T-helper 2 cell treated with Interferon-gamma antibody and Interleukin-4, amounts not matched to agents 5 μg/mL and 100 μg/mL, for 36 hours (primary cell): ENCODE measurements around the gene LSM14B.
A peak's percentile ranks its signal among the peaks of the same experiment; 100 is the strongest.

ENCODE experiments used
- DNase-seq: peaks from one replicate; pipeline ENCODE4 v3.0.0; 2021; ENCODE audit warnings: low spot score
- H3K27ac Mint-ChIP-seq: one replicate; pipeline ENCODE4 v1.8.0; 2021; ENCODE audit warnings: mild to moderate bottlenecking, mixed read lengths
- H3K27me3 Mint-ChIP-seq: one replicate; pipeline ENCODE4 v1.8.0; 2021; ENCODE audit warnings: low read depth, mixed read lengths
- H3K36me3 Mint-ChIP-seq: one replicate; pipeline ENCODE4 v1.8.0; 2021; ENCODE audit warnings: low read depth, mixed read lengths
- H3K4me1 Mint-ChIP-seq: one replicate; pipeline ENCODE4 v1.8.0; 2021; ENCODE audit warnings: low read depth, mixed read lengths
- H3K4me3 Mint-ChIP-seq: one replicate; pipeline ENCODE4 v1.8.0; 2022; ENCODE audit warnings: mild to moderate bottlenecking, moderate library complexity, mixed read lengths
- H3K9me3 Mint-ChIP-seq: one replicate; pipeline ENCODE4 v1.8.0; 2021; ENCODE audit warnings: mixed read lengths

The LSM14B gene

DNA sequence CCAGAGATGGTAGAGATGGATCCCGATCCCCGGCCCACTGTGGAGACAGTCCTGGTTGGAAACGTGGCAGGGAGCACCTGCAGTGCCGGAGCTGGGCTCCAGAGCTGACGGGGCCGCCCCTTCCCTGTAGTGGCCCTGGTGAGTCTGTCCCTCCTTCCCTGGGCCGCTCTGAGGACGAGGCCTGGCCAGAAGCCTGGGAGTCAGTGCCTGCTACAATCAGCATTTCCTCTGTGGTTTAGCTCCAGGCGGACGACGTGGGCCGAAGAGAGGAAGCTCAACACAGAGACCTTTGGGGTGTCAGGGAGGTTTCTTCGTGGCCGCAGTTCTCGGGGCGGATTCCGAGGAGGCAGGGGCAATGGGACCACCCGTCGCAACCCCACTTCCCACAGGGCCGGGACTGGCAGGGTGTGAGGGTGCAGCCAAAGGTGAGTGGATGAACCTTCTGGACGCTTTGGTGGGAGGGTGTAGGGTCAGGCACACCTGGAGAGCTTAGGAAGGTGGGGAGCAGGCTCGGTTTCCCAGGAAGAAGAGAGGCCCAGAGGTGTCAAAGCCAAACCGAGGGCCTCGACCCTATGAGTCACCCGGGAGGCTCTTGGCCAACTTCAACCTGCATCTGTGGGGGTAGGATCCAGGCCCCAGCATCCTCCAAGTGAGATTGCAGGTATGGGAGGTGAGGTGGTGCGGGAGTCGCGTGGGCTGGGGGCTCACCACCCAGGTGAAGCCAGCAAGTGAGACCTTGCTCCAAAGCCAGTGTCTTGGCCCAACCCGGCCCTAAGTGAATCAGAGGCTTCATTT lies 11.0 kb downstream of the LSM14B start:
- no peaks in the 10 kb centered on the region for H3K9me3 Mint-ChIP-seq
- no peaks in the 10 kb centered on the region for H3K27me3 Mint-ChIP-seq
- H3K4me3 Mint-ChIP-seq: no peak overlapping the region
- DNase-seq: no peak
- H3K4me1 Mint-ChIP-seq: peaks cover 14% of the 10 kb centered on the region
- peak overlapping the region; percentile 20 for H3K27ac Mint-ChIP-seq
- peaks cover 78% of the 10 kb centered on the region for H3K36me3 Mint-ChIP-seq

DNA sequence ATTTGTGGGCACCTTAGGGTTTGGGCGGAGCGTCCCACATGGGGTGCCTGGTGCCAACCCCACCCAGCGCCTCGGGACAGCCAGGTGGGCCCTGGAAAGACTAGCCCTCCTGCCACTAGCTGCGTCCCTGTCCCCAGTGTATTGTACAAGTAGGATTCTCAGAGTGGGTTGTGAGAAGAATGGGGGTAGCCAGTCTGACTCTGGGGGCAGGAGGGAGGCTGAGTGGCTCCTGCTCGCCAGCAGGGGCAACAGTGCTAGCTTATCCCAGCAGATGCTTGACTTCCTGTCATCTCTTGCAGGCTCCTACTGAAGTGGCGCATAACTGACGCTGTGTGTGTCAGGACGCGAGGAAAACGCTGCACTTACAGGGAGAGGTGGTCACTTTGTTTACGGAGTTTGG lies 11.6 kb downstream of the LSM14B start:
- H3K4me1 Mint-ChIP-seq: peaks cover 14% of the 10 kb centered on the region
- H3K36me3 Mint-ChIP-seq: peaks cover 76% of the 10 kb centered on the region
- H3K4me3 Mint-ChIP-seq: no peak overlapping the region
- H3K27ac Mint-ChIP-seq: peak overlapping the region; percentile 58
- no peak for DNase-seq
- no peaks in the 10 kb centered on the region for H3K9me3 Mint-ChIP-seq
- no peaks in the 10 kb centered on the region for H3K27me3 Mint-ChIP-seq

DNA sequence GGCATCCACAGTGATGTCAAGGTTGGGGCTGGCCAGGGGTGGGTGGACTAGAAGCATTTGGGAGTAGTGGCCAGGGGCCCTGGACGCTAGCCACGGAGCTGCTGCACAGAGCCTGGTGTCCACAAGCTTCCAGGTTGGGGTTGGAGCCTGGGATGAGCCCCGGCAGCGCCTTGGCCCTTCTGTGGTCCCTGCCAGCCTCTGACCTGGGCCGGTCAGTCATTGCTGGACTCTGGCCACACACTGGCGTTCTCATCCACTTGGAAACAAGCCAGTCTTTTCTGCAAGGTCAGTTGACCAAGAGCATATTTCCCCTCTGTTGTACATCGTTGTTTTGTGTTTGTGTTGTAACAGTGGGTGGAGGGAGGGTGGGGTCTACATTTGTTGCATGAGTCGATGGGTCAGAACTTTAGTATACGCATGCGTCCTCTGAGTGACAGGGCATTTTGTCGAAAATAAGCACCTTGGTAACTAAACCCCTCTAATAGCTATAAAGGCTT lies 12.5 kb downstream of the LSM14B start:
- Mint-ChIP-seq H3K36me3 (peaks cover 79% of the 10 kb centered on the region), H3K4me3 (no peak overlapping the region), H3K9me3 (no peaks in the 10 kb centered on the region), H3K4me1 (peaks cover 14% of the 10 kb centered on the region), H3K27ac (no peak overlapping the region), H3K27me3 (no peaks in the 10 kb centered on the region)
- no peak for DNase-seq

DNA sequence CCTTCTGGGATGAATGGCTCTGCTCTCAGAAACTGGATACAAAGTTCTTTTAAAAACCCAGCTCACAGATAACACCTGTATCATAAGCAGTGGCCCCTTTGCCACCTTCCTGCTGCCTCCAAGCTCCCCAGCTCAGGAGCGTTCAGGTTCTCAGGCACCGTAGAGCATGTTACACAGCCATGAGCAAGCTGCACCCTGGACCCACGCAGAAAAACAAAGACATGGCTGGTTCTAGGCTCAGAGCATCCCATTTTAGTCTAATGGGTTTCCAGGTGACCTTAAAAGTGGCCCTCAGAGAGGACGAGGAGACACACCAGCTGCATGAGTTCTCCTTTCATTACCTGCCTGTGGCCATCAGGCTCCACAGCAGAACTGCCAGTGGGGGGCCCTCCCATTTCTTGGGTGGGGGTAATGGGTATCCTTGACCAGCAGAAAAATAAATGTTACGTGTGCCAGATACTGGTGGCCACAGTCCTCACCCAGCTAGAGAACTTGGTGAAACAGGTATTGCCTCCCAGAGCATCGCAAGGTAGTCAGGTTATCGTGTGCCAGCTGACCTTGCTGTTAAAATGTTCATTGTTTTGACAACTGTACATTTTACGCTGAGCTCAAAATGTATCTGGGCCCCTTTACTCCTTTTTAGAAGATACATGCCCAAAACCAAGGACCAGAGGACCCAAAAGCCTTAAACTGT lies 13.4 kb downstream of the LSM14B start:
- Mint-ChIP-seq H3K9me3 (no peaks in the 10 kb centered on the region), H3K36me3 (peaks cover 79% of the 10 kb centered on the region), H3K4me1 (peaks cover 21% of the 10 kb centered on the region), H3K27me3 (no peaks in the 10 kb centered on the region), H3K4me3 (no peak overlapping the region), H3K27ac (no peak overlapping the region)
- no peak for DNase-seq

DNA sequence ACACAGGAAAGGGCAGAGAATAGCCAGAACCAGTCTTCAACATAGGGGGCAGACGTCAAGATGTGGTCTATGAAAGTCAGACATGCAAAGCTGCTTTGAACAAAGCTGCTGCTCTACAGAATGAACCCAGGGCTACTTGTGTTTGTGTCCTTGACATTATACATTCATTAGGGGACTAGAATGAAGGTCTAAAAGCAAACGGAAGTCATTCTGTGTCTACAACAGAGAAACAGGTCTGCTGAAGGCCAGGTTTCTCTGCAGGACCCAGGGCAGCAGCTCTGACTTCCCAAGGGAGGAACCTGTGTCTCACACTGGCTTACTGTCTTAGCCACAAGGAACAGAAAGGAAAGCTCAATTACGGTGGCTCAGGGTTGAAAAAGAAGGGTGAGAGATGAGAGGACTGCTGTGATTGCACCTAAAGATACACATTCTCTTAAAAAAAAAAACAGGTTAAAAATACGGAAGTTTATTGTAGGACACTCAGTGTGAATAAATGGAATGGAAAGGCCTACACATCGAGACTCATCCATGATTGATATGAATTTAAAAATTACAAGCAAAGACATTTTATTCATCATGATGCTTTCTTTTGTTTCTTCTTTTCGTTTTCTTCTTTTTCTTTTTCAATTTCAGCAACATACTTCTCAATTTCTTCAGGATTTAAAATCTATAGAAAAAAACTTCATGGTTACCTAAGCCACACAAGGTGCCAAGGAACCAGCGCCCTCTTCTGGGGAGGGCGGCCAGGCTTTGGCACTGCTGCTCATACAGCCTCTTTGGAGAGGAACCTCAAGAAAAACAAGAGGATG lies 14.2 kb downstream of the LSM14B start:
- Mint-ChIP-seq H3K36me3 (peaks cover 77% of the 10 kb centered on the region), H3K27ac (peak overlapping the region; percentile 74), H3K27me3 (no peaks in the 10 kb centered on the region), H3K4me1 (peaks cover 26% of the 10 kb centered on the region), H3K4me3 (no peak overlapping the region), H3K9me3 (no peaks in the 10 kb centered on the region)
- peak; percentile 42 for DNase-seq

DNA sequence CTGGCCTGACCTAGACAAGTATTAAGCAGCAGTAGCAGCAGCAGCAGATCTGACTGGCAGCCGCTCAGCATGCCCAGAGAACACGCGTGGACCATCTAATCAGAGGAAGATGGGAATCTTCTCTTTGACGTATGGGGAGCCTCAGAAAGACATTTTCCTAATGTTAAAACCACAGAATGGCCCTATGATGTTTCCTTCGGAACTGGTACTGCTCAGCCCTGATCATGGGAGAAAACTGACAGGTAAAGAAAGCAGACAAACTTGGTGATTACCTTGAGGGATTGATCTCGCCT lies 14.8 kb downstream of the LSM14B start:
- peak overlapping the region; percentile 74 for H3K27ac Mint-ChIP-seq
- H3K4me1 Mint-ChIP-seq: peaks cover 30% of the 10 kb centered on the region
- H3K4me3 Mint-ChIP-seq: no peak overlapping the region

DNA sequence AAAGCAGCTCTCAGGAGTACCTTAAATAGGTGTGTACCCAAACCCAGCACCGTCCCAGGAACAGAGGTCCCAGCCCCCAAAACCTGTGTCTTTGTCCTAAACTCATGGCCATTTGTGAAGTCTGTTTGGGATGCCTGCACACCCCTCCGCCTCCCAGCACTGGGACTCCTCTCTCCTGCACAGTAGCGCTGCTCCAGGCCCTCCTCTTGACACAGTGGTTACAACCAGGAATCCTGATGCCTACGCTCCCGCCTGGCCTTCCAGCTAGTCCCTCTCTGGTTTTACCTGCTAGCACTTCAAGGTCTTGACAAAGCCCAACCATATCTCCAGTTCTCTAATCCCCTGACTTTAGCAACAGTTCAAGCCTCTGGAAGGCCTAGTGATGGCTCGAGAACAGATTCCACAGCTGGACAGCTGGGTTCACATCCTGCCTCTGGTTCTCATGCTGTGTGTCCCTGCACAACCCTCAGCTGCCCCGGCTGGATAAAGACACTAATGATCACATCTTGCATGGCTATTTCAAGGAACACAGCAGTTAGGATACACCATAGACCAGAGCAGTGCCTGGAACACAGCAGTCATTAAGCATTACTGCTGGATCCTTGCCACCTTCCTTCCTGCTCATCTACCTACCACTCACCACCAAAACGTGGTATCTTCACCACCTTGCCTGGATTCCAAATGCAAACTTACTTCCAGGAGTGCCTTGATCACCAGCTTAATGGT lies 15.4 kb downstream of the LSM14B start:
- Mint-ChIP-seq H3K4me3 (no peak overlapping the region), H3K4me1 (peaks cover 25% of the 10 kb centered on the region)

More for the DNA sequence above, 14.8 kb downstream of the LSM14B start:
- DNase-seq: no peak
- Mint-ChIP-seq H3K36me3 (peaks cover 79% of the 10 kb centered on the region), H3K27me3 (no peaks in the 10 kb centered on the region), H3K9me3 (no peaks in the 10 kb centered on the region)

DNA sequence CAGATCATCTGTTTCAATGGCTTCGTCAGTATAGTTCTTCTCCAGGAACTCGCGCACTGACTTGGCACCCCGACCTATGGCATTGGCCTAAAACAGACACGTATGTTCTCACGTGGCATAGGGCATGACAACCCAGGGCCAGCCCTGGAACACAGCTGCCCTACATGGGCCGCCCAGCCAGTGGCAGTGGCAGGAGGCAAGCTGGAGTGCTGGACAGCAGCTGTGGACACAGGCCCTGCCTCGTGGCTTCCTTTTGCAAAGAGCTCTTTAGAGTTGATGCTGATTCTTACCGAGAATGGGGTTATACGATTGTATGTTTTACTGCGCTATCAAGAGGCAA lies 15.9 kb downstream of the LSM14B start:
- H3K36me3 Mint-ChIP-seq: peaks cover 74% of the 10 kb centered on the region
- peaks cover 25% of the 10 kb centered on the region for H3K4me1 Mint-ChIP-seq
- no peak for DNase-seq
- H3K27me3 Mint-ChIP-seq: no peaks in the 10 kb centered on the region
- H3K4me3 Mint-ChIP-seq: no peak overlapping the region
- no peaks in the 10 kb centered on the region for H3K9me3 Mint-ChIP-seq
- H3K27ac Mint-ChIP-seq: peak overlapping the region; percentile 42

More for the DNA sequence above, 15.4 kb downstream of the LSM14B start:
- Mint-ChIP-seq H3K27ac (peak overlapping the region; percentile 42), H3K36me3 (peaks cover 78% of the 10 kb centered on the region), H3K9me3 (no peaks in the 10 kb centered on the region), H3K27me3 (no peaks in the 10 kb centered on the region)
- no peak for DNase-seq

DNA sequence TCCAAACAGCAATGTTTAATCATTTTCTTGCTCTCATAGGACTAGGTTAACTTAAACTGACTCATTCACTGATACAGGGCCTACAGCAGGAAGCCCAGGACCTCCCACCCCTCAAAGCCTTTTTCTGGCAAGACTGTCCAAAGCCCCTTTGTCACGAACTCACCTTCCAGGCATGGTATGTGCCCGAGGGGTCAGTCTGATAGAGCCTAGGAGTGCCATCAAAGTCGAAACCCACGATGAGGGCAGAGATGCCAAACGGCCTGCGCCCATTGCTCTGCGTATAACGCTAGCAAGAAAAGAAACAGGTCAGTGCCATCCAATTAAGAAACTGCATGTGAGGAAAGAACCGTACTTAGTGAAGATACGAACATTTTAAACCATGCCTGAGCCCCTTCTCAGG lies 16.6 kb downstream of the LSM14B start:
- no peak for DNase-seq
- no peak overlapping the region for H3K27ac Mint-ChIP-seq
- H3K36me3 Mint-ChIP-seq: peaks cover 69% of the 10 kb centered on the region
- H3K4me3 Mint-ChIP-seq: no peak overlapping the region
- no peaks in the 10 kb centered on the region for H3K9me3 Mint-ChIP-seq
- H3K27me3 Mint-ChIP-seq: no peaks in the 10 kb centered on the region
- peaks cover 25% of the 10 kb centered on the region for H3K4me1 Mint-ChIP-seq

DNA sequence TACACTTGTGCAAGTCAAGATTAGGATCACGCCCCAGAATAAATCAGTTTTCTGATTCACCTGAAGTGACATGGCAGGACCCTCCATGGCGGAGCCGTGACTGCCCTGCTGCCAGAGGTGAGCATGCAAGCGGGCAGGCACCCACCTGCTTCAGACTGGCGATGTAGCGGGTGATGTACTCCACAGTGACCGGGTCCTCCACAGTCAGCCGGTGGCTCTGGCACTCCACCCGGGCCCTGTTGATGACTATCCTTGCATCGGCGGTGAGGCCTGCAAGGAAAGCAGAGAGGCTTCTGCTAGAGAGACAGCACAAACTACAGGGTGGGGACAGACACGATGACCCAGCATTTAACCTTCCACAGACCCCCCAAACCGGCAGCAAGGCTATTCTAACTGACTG lies 17.4 kb downstream of the LSM14B start:
- Mint-ChIP-seq H3K4me1 (peaks cover 27% of the 10 kb centered on the region), H3K36me3 (peaks cover 62% of the 10 kb centered on the region), H3K27ac (no peak overlapping the region), H3K27me3 (no peaks in the 10 kb centered on the region), H3K4me3 (no peak overlapping the region), H3K9me3 (no peaks in the 10 kb centered on the region)
- DNase-seq: no peak

DNA sequence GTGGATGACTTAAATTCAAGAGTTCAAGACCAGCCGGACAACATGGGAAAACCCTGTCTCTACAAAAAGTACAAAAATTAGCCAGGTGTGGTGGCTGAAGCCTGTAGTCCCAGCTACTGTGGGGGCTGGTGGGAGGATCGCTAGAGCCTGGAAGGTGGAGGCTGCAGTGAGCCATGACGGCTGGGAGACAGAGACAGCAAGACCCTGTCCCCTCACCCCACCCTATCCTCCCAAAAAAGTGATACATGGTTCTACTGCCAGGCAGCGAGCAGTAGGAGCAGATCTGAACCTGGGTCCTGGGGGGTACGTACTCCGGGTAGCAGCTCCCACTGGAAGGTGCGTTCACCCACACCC lies 18.7 kb downstream of the LSM14B start:
- Mint-ChIP-seq H3K27me3 (no peaks in the 10 kb centered on the region), H3K9me3 (no peaks in the 10 kb centered on the region), H3K27ac (peak overlapping the region; percentile 85), H3K36me3 (peaks cover 60% of the 10 kb centered on the region), H3K4me1 (peaks cover 40% of the 10 kb centered on the region), H3K4me3 (peak overlapping the region; percentile 85)
- DNase-seq: no peak

DNA sequence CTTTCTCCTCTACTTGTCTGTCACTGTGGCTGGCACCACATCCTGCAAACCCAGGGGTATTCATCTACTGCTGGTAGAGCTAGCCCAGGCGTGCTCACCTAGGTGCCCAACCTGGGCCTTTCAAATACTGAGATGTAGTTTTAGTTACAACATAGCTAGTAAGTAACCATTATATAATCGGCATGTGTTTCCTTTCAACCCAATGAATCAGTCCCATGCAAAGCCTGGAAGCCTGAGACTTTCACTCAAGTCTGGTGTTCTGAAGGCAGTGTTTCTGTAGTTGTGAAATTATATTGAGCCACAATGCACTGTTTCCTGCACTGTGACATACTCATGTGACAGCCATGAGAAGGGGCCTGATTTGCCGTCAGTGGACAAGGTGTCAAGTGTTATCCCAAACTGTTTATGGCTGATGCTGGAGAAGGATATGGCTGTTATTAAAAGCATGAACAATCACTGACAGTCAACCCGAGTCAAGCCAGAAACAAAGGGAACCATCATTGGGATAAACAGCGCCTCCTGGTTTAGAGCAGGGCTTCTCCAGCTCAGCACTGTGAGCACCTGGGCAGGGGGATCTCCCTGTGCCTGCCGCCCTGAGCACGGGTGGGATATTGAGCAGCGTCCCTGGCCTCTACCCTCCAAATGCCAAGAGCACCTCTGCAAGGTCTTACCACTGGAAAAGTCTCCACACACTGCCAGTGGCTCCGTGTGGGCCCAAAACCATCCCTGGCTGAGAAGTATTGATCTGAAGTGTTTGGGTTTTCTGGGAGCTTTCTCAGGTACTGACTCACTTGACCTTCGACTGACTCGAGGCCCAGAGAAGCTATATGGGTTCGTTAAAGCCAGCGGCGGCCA lies 19.3 kb downstream of the LSM14B start:
- peak; percentile 34 for DNase-seq
- peaks cover 43% of the 10 kb centered on the region for H3K4me1 Mint-ChIP-seq

More for the DNA sequence above, 19.3 kb downstream of the LSM14B start:
- H3K4me3 Mint-ChIP-seq: peak overlapping the region; percentile 85
- no peaks in the 10 kb centered on the region for H3K27me3 Mint-ChIP-seq
- peaks cover 54% of the 10 kb centered on the region for H3K36me3 Mint-ChIP-seq
- H3K27ac Mint-ChIP-seq: peak overlapping the region; percentile 85
- no peaks in the 10 kb centered on the region for H3K9me3 Mint-ChIP-seq
